Activated naive CD8-positive, alpha-beta T cell treated with anti-CD3 and anti-CD28 coated beads for 36 hours (primary cell): Measurements from ENCODE around the gene VAPA. TPM values are rescaled to one million over a fixed set of nuclear protein-coding genes. Genes with fewer than 3 reads are reported as not detected.
A peak's percentile ranks its signal among the peaks of the same experiment; 100 is the strongest.

Source experiments
- DNase-seq: peaks from one replicate; pipeline ENCODE4 v3.0.0; 2021
- H3K27ac Mint-ChIP-seq: one replicate; pipeline ENCODE4 v1.8.0; 2022; ENCODE audit warnings: mild to moderate bottlenecking, moderate library complexity, mixed read lengths
- H3K27me3 Mint-ChIP-seq: one replicate; pipeline ENCODE4 v1.8.0; 2022; ENCODE audit warnings: mild to moderate bottlenecking, mixed read lengths
- H3K36me3 Mint-ChIP-seq: one replicate; pipeline ENCODE4 v1.8.0; 2021; ENCODE audit warnings: mild to moderate bottlenecking, mixed read lengths
- H3K4me1 Mint-ChIP-seq: one replicate; pipeline ENCODE4 v1.8.0; 2021; ENCODE audit warnings: mixed read lengths
- H3K4me3 Mint-ChIP-seq: one replicate; pipeline ENCODE4 v1.8.0; 2022; ENCODE audit warnings: mild to moderate bottlenecking, moderate library complexity, mixed read lengths
- H3K9me3 Mint-ChIP-seq: one replicate; pipeline ENCODE4 v1.8.0; 2022; ENCODE audit warnings: mixed read lengths
- total RNA-seq, 2 experiments: library from RNA; stranded (reverse); gene quantifications; one replicate each; pipeline ENCODE4 v1.2.3, GENCODE V29; 2021

VAPA gene
- total RNA-seq, 2 experiments from 2014 or later: 157 to 172 TPM

DNA sequence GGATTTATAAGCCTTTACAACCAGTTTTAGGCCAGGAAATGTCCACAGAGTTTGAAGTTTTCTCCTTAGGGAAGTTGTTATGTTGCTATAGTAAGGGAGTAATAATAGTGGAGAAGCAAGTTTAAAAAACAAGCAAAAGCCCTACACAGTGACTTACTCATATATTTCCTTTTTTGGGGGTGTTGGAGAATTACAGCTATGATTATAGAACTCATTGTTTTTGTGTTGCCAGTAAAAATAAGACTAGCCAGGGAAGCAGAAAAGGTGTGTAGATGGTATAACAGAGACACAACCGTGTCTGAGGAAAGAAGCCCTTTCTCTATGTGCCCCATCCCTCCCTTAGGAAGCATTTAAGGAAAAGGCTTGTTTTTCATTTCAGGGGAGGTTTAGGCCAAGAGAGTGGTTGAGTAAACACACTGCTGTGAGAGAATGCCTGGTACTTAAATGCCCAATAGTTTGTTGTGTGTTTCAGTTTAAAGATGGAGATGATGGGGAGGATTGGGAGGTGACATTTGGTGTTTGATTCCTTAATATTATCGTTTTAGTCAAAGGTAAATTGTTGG lies 2.3 kb downstream of the VAPA start:
- Mint-ChIP-seq H3K4me1 (peaks cover 20% of the 10 kb centered on the region), H3K36me3 (no peaks in the 10 kb centered on the region), H3K27me3 (no peaks in the 10 kb centered on the region), H3K9me3 (peaks cover 3% of the 10 kb centered on the region), H3K27ac (peak overlapping the region; percentile 90), H3K4me3 (peak overlapping the region; percentile 88)
- no peak for DNase-seq

DNA sequence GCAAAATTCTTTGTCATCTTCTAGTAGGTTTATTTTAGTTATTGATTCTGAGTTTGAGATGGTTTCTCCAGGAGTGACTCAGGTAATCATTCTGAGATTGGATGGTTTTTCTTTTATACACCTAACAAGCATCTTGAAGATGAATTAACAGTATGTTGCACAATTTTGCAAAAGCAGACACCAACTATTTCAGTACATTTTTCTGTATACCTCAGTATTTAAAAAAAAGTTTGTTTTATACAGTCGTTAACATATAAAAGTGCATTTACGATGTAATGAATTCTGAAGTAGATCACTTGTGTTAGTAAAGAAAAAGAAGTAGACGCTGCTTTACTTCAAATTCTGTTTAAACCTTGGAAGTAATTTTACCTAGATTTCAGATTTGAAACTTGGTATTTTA lies 3.0 kb downstream of the VAPA start:
- Mint-ChIP-seq H3K9me3 (peaks cover 3% of the 10 kb centered on the region), H3K36me3 (peaks cover 1% of the 10 kb centered on the region), H3K4me1 (peaks cover 20% of the 10 kb centered on the region), H3K27me3 (no peaks in the 10 kb centered on the region), H3K4me3 (peak overlapping the region; percentile 88), H3K27ac (no peak overlapping the region)
- DNase-seq: no peak

DNA sequence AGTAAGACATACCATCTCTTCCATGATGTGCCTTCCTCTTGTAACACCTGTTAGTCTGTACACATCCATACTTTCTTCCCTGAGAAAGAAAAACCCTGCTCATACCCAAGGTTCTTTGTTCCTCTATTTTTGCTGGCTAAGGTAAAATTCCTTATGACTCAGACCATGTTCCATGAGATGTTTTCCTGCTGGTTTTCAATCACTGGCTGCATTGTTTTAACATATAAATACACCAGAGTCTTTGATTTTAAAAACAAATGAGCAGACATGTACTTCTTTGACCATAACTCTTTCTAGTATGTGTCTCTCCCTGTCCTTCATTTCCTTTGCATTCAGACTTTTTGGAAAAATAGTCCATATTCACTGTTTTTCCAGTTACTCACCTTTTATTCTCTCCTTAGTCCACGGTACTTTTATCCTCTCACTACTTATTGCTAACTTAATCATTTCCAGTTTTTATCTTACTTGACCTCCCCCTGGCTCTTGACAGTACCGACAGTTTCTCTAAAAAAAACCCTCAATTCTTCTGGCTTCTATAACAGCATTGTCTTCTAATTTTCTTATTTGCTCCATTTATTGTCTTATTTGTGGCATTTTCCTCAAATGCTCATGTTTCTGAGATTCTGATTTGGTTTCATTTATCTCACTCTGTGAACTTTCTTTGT lies 4.3 kb downstream of the VAPA start:
- Mint-ChIP-seq H3K9me3 (no peaks in the 10 kb centered on the region), H3K36me3 (peaks cover 1% of the 10 kb centered on the region), H3K27me3 (no peaks in the 10 kb centered on the region), H3K4me3 (no peak overlapping the region), H3K27ac (no peak overlapping the region), H3K4me1 (peaks cover 23% of the 10 kb centered on the region)
- DNase-seq: no peak

DNA sequence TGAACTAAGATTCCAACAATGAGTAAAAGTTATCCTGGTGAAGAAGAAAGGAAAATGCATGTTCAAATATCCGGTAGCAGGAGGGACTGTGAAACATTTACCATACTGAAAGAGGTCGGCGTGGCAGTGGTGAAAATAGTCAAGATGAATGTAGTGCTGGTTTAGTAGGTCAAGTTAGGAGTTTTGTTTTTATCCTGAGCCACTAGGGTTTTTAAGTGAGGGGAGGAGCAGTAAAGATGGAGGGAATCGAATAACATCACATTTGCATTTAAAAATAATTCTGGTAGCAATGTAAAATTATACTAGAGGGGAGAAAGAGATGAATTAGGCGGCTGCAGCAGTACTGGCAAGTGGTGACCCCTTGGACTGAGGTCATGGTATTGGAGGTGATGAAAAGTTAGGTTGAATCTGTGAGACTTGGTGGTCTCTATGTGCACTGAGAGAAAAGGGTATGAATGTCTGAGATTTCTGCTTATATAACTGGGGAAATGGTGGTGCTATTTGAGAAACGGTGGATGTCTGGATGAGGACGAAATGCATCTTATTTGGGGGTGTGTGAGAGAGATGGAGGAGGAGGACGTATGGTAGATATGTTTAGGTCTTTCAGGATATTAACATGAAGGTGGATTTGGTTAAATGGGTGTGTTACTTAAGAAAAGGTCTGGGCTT lies 5.9 kb downstream of the VAPA start:
- Mint-ChIP-seq H3K4me1 (peaks cover 36% of the 10 kb centered on the region), H3K4me3 (no peak overlapping the region), H3K27me3 (no peaks in the 10 kb centered on the region), H3K9me3 (no peaks in the 10 kb centered on the region), H3K27ac (no peak overlapping the region), H3K36me3 (peaks cover 1% of the 10 kb centered on the region)
- no peak for DNase-seq

DNA sequence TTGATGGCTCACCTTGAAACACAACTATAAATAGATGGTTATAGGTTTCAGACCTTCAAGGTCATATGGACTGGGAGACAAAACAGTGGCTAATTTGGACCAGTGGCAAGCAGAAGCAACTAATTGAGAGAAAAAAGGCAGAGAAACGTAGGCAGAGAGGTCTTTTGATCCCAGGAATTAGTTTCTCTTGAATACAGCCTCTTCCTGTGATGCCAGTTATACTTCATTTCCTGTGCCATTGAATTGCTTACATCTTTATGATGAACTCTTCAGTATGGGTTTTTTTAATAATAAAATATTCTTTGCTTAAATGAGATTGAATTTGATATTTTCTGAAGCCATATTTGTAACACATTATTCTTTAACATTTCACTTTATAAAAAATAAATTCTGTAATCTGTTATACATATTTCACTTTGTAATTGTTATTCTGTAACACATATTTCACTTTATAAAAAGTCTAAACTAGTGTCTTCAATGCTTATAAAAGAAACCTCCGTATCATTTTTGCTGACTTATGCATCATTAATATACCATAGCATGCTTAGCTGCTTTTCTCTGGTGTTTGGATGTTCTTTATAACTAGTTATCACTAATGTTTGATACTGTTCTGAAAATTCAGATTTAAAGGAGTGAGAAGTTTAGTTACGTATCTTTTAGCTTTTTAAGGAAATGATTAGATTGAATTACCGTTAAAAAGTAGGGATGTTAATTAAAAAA lies 8.9 kb downstream of the VAPA start:
- Mint-ChIP-seq H3K36me3 (peaks cover 1% of the 10 kb centered on the region), H3K9me3 (no peaks in the 10 kb centered on the region), H3K4me1 (peaks cover 47% of the 10 kb centered on the region), H3K27ac (peak overlapping the region; percentile 44), H3K4me3 (no peak overlapping the region), H3K27me3 (no peaks in the 10 kb centered on the region)
- DNase-seq: no peak

DNA sequence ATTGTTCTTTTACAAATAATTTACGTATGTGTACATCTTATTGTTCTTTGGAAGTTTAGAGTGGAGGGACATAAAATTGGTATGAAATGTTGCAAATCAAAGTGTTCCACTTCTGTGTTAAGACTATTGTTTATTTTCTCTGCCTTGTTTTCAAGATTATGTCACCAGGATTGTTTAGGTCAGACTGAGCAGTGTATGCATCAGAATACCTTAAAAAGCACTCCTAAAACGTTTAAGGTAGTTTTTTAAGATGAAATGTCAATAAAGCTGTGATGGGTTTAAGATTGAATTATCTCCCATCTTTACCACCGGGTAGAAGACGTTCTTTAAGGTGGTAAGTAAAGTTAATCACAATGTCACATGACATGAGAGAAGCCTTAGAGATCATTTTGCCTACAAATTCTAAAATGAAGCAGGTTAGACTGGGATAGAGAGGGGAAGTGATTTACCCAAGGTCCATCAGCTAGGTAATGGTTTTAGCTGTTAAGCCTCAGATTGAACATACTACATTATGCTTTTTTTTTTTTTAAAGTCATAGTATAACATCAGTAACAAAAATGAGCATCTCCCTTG lies 10.6 kb downstream of the VAPA start:
- no peak for DNase-seq
- peaks cover 1% of the 10 kb centered on the region for H3K36me3 Mint-ChIP-seq
- H3K27me3 Mint-ChIP-seq: no peaks in the 10 kb centered on the region
- H3K9me3 Mint-ChIP-seq: no peaks in the 10 kb centered on the region
- no peak overlapping the region for H3K27ac Mint-ChIP-seq
- H3K4me1 Mint-ChIP-seq: peaks cover 61% of the 10 kb centered on the region
- H3K4me3 Mint-ChIP-seq: peak overlapping the region; percentile 20

DNA sequence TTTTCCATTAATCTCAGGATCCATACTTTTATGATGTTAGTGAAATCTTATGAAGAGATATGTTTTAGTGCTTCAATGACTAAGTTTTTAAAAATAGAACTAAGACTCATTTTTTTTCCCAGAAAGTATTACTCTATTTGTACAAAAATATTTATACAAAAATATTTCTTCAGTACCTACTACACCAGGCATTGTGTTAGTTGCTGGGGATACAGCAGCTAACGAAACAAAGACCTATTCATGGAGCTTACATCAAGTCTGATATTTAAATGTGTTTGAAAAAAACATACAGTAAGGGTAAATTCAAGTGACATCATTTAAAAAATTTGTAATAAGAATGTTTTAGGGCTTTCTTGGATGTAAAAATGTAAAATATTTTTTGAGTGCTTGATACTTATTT lies 11.6 kb downstream of the VAPA start:
- no peak overlapping the region for H3K4me3 Mint-ChIP-seq
- H3K4me1 Mint-ChIP-seq: peaks cover 66% of the 10 kb centered on the region
- DNase-seq: no peak
- H3K27ac Mint-ChIP-seq: no peak overlapping the region
- H3K27me3 Mint-ChIP-seq: no peaks in the 10 kb centered on the region
- H3K36me3 Mint-ChIP-seq: peaks cover 1% of the 10 kb centered on the region
- H3K9me3 Mint-ChIP-seq: no peaks in the 10 kb centered on the region

DNA sequence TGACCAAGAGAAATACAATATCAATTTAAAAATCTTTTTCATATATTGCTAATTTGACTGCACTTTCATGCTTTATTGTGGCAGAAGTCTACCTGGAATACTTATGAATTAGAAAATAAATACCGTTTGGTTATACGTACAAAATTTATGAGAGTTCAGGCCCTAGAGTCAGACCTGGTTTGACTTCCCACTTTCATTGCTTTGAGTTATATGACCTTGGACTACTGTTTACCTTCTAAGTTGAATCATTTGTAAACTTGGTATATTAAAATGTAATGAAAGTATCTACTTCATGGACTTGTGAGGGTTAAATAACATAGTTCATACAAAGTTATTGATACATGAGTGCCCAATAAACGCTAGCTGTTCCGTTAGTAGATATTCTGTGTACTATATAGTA lies 12.0 kb downstream of the VAPA start:
- H3K36me3 Mint-ChIP-seq: peaks cover 1% of the 10 kb centered on the region
- peaks cover 67% of the 10 kb centered on the region for H3K4me1 Mint-ChIP-seq
- H3K27ac Mint-ChIP-seq: no peak overlapping the region
- no peaks in the 10 kb centered on the region for H3K9me3 Mint-ChIP-seq
- H3K27me3 Mint-ChIP-seq: no peaks in the 10 kb centered on the region
- no peak overlapping the region for H3K4me3 Mint-ChIP-seq
- DNase-seq: no peak

DNA sequence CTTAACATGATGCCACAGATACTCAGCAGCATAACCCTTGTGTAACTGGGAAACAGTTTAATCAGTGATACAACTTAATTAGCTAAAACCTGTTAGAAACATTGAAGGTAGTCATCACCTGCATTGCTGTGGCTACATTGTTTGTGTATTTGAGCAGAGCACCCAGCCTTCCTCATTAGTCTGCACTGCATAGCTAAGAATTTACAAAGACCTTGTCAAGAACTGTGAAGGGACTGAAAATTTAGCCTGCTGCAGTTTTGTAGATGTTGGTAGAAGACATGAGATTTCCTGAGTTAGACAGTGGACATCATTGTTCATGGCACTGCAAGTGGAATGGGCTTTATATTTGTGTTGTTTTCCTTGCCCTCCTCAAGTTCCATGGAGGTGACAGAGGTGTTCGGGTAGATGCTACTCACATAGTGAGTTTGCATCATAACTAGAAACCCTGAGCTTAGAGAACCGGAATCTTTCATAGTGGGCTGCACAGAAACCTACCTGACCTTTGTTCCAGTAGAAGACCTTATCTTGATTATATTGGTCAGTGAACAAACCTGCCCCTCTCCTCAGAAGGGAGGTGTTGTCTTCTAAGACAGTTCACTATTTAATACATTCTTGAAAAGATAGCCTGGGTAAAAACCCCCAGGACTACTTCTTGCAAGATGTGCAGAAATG lies 12.5 kb downstream of the VAPA start:
- DNase-seq: no peak
- no peaks in the 10 kb centered on the region for H3K27me3 Mint-ChIP-seq
- no peak overlapping the region for H3K4me3 Mint-ChIP-seq
- H3K9me3 Mint-ChIP-seq: no peaks in the 10 kb centered on the region
- peaks cover 72% of the 10 kb centered on the region for H3K4me1 Mint-ChIP-seq
- no peak overlapping the region for H3K27ac Mint-ChIP-seq
- H3K36me3 Mint-ChIP-seq: peaks cover 1% of the 10 kb centered on the region

DNA sequence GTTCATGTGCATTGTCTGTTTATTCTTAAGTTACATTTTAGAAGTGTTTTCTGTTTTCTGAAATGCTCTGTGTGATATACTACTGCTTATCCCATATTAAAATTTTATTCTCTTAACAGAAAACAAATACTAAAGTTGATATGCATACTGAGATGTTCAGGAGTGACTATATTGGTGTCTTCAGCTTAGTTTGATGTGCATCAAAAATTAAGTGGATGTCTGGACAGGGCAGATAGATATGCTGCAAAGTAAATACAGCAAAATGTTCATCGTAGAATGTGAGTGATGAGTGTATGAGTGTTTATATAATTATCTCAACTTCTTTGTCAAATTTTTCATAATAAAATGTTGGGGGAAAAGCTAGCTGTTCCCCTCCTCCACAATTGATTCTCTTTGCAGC lies 13.2 kb downstream of the VAPA start:
- Mint-ChIP-seq H3K36me3 (peaks cover 2% of the 10 kb centered on the region), H3K27ac (no peak overlapping the region), H3K4me1 (peaks cover 75% of the 10 kb centered on the region), H3K27me3 (no peaks in the 10 kb centered on the region), H3K9me3 (no peaks in the 10 kb centered on the region), H3K4me3 (no peak overlapping the region)
- no peak for DNase-seq

DNA sequence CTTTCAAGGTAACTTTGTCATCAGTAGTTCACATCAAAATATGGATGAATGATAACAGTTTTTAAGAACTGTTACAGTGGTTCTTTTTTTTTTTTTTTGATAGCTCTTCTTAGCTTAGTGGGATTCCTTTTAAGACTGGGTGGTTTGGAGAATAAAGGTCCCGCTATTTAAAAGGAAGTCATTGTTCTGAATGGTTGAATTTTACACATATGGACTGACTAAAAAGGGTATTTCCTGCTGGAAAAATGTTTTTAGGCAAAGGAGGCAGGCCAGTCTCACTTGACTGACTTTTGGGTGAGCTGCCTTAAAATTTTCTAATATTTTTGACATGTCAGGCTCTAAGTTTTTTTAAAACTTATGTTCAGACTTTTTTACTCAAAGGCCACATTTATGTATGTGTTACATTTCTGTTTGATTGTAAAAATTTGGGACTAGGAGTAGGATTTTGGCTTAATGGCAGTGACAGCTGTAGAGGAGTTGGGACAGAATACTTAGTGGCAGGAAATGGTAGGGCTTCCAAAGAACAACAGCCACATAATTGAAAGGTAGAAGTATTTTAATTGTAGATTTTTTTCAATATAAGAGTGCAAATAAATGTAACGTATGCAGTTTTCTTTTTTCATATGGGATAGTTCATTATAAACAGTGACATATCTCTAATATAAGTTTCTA lies 13.7 kb downstream of the VAPA start:
- no peak overlapping the region for H3K27ac Mint-ChIP-seq
- peaks cover 74% of the 10 kb centered on the region for H3K4me1 Mint-ChIP-seq
- peaks cover 5% of the 10 kb centered on the region for H3K36me3 Mint-ChIP-seq
- DNase-seq: no peak
- no peaks in the 10 kb centered on the region for H3K9me3 Mint-ChIP-seq
- no peak overlapping the region for H3K4me3 Mint-ChIP-seq
- no peaks in the 10 kb centered on the region for H3K27me3 Mint-ChIP-seq

DNA sequence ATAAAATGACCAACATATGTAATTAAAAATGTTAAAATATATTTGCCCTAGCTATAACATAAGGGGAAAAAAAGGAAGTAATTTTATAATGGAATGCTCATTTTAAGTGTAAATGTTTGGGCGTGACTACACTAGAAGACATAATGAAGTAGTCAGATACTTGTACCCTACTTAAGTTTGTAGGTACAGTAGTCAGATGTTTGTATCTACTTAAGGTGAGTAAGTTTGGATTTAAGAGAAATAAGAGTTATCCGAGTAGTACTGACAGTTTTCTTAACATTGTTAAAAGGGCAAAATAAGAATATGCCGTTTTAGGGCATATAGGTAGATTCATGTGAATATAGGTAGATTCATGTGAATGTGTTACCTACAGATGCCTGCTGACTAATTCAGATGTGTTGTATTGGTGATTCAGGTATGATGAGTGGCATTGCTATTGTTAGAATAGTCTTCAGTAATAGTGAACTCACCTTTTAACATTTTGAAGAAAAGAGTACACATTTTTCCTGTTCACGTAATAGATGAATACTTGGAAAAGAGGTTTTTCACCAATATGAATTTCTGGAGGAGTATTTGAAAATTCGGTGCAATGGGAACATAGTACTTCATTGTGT lies 14.9 kb downstream of the VAPA start:
- no peak overlapping the region for H3K4me3 Mint-ChIP-seq

DNA sequence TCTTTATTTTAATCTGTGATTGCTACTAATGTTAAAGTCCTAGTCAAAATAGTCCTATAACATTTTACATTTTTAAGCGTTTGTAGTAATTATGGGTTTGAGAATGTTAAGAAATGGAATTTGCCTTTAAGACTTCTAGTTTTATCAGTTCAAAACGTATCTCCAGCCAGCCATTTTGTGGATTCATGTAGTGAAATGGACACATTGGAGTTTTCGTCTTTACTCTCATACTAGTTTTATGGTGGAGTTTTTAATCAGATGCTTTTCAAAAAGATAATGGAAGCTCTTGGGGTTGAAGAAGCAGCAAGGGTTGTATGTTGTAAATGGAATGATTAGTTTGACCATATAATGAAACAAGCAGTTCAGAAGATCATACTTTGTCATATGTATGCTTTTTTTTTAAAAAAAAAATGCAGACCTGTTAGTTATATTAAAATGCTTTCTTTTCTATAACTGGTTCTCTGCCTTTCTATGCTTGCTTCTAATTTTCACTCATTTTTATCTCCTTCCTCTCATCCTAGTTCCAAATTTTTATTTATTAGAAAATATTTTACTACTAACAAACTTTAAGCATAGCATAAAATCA lies 16.6 kb downstream of the VAPA start:
- Mint-ChIP-seq H3K27me3 (no peaks in the 10 kb centered on the region), H3K9me3 (no peaks in the 10 kb centered on the region), H3K27ac (no peak overlapping the region), H3K4me3 (no peak overlapping the region), H3K4me1 (peaks cover 56% of the 10 kb centered on the region), H3K36me3 (peaks cover 11% of the 10 kb centered on the region)
- DNase-seq: no peak

More for the DNA sequence above, 14.9 kb downstream of the VAPA start:
- Mint-ChIP-seq H3K27ac (no peak overlapping the region), H3K36me3 (peaks cover 11% of the 10 kb centered on the region), H3K9me3 (no peaks in the 10 kb centered on the region), H3K4me1 (peaks cover 69% of the 10 kb centered on the region), H3K27me3 (no peaks in the 10 kb centered on the region)
- no peak for DNase-seq

DNA sequence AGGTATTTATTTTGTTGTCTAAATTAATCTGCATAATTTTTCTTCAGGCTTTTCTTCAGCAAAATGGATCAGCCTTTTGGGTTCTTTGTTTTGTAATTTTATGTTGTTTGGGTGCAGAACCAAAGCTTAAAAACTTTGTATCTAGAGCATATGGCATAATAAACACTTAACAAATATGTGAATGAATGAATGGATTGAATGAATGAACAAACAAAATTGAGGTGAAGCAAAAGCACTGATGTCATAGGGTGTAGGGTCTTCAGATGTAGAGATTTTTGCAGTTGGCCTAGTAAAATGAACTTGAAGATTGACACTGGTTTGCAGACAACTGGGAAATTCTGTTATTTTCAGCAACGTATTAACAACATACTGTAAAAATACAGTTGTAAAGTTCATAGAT lies 17.3 kb downstream of the VAPA start:
- Mint-ChIP-seq H3K27me3 (no peaks in the 10 kb centered on the region), H3K4me3 (no peak overlapping the region), H3K9me3 (no peaks in the 10 kb centered on the region), H3K36me3 (peaks cover 11% of the 10 kb centered on the region), H3K4me1 (peaks cover 50% of the 10 kb centered on the region), H3K27ac (no peak overlapping the region)
- DNase-seq: no peak
